ENCODE measurements around the gene ZNF460.
"Not testable (repeated sequence)": the region's sequence is repeated elsewhere in the genome, so short reads cannot be mapped to it uniquely, and the experiment has no call there.

The ZNF460 gene

DNA sequence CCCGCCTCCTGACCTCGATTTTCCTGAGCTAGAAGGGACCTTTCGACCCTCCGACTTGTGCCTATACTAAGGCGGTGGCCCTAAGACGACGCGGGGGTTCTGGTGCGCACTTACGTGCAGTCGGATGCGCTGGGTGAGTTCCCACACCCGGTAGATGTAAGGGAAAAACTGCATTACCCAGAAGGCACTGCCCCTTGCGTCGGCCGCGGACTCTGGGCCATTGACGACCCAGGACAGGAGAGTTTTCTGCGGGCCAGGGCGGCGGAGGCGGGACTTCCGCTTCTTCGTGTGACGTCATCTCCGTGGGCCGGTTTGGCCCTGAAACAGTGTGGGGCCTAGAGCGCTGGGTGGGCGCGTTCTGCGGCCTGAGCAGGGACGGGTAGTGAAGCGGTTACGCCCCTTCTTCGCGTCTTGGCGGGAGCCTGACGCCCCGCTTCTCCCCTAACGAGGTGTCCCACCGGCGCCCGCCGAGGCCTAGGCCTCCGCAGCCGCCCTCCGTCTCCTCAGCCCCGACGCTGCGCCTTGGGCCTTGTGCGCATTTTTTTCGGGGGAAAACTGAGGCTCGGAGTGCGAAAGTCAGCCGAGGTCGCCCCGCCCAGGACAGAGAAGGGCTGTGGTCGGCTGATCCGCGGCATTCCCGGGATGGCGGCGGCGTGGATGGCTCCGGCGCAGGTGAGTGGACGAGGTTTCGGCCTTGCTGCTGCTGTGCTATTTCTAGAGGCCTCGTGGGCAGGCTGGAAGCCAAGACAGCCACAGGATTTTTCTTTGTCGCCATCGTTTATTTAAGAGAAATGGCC, at the start of gene ZNF460:
Gene ZNF460 (plus strand): TSS at position 321 of the 797 bp plus-strand sequence. CDS start 322 bp downstream, at position 643.
- DNase-seq (ENCODE audit: low read depth, low spot score), result peak; percentile 91

DNA sequence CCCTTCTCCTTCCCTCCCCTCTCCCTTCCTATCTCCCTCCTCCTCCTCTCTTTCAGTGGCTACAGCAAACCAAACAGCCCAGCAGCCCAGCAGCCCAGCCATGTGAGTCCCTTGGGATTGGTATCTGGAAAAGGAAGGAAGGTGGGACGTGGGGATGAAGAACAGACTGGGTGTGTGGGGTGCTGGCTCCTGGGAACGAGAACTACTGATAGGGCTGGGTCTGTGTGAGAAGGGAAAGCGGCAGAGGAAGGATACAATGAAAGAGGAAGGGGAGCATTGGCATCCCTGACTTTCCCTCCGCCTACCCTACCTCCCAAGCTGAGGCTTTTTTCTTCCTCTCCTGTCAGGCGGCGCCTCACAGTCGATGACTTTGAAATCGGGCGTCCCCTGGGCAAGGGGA, 48.6 kb upstream of the ZNF460 start:
- no peak for DNase-seq (ENCODE audit: low read depth, low spot score)

DNA sequence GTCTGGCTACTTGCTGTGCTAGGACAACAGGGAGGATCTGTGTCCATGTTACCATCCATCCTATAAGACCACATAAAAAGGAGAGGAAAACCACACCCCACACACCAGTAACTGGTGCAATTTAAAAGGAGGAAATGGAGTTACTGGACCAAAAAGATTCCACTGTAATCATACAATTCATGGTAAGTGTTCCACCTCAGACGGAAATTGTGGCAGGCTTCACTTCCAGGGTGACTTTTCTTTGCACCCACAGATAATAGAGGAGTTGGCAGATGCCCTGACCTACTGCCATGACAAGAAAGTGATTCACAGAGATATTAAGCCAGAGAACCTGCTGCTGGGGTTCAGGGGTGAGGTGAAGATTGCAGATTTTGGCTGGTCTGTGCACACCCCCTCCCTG, 47.1 kb upstream of the ZNF460 start:
- no peak for DNase-seq (ENCODE audit: low read depth, low spot score)

GRCh38 chr19:57239982-57240310, 40.3 kb upstream of the ZNF460 start:
- no peak for DNase-seq (ENCODE audit: low read depth, low spot score)

DNA sequence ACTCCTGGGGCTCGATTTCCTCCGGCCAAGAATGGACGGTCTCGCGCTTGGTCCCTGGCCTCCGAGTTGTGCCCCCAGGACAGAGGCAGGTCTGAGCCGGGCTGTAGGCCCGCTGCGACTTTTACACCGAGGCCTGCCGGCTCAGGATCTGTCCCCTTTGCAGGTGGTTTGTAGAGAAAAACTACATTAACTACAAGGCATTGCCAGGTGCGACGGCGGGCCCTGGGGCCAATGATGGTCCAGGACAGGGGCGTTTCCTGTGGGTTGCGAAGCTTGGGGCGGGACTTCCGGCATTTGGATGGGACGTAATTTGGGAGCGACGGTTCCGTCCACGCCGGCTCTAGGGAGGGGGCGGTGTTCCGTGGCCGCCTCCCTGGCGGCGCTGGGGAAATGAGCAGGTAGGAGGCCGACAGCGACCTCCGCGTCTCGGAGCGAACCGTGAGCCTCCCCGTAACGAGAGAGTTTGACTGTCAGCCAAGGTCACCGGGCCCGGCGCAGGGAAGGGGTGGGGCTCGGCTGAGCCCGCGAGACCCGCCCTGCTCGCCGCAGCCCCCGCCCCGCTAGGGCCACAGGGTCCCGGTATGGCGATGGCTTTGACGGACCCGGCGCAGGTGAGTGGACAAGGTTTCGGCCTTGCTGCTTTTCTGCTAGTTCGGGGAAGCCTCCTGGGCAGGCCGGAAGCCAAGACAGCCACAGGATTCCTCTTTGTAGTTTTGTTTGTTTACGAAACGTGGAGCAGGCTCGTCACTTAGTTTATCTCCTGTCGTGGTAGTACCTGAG, 39.8 kb upstream of the ZNF460 start, which contains the start of gene ZNF805:
Gene ZNF805 (plus strand): TSS at position 322 of the 780 bp plus-strand sequence. CDS start 260 bp downstream, at position 582.
- peak; percentile 92 for DNase-seq (ENCODE audit: low read depth, low spot score)

DNA sequence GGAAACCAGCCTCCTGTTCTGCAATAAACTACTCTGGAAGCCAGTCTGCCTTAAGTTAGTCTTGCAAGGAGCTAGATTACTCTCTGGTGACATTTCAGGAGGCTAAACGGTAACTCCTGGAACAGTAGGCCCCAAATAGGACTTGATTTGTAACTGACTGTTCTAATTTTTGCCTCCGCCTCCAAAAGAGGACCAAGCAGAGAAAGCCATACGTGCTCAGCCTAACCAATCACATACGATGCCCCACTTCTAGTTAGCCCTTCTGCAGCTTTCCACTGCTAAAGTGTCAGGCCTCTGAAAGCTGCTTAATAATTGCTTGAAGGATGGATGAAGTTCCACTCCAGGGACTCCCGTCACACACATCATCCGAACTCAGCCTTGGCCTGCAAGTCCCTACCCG, 39.1 kb upstream of the ZNF460 start:
- no peak for DNase-seq (ENCODE audit: low read depth, low spot score)

- DNase-seq (ENCODE audit: low read depth, low spot score), result no peak
Measured at GRCh38 chr19:57242821-57243220, 37.5 kb upstream of the ZNF460 start.

DNA sequence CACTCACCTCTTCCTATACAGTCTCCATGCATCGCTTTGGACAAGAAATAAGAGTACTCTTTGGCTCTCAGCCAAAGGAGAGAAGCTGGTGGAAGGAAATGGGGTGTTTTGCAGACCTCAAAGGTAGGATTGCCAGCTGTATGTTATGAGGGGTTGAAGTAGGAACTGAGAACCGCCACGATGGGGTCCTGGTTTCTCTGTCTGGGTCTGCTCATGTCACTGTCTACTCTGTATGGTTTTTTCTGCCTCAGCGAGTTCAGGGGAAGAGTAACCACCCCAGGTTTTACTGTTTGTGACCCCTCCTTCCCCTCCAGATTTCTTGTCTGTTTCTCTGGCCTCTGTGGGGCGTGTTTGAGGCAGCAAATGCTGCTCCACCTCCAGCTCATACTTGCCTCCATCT, 35.8 kb upstream of the ZNF460 start:
- no peak for DNase-seq (ENCODE audit: low read depth, low spot score)

DNA sequence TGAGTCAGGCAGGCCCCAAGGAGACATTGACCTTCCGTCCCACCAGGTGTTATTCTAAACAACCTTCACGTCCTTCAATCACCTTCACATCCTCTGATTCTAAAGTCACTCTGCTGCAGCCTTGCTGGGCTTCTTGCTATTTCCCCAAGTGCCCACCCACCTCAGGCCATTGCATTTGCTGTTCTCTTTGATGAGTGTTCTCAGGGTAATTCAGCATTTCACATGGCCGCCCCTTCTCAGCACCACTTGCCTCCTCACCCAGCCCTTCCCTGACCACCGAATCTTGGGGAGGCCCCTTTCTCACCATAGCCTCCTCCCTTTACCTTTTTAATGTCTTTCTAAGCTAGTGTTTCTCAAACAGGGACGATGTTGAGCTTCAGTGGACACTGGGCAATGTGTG, 35.2 kb upstream of the ZNF460 start:
- no peak for DNase-seq (ENCODE audit: low read depth, low spot score)

DNA sequence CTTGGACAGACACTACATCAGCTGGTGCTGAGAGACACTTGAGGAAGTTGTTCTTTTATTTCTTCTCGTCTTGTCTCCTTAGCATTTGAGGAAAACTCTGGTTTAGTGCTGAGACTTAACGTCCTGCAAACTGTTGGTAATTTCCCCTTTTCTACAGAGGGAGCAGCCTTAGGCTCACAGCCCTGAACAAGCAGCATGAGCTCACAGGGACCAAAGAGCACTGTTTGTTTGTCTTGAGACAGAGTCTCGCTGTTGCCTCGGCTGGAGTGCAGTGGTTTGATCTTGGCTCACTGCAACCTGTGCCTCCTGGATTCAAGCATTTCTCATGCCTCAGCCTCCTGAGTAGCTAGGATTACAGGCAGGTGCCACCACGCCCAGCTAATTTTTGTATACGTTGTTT, 34.3 kb upstream of the ZNF460 start:
- DNase-seq (ENCODE audit: low read depth, low spot score), result no peak

DNA sequence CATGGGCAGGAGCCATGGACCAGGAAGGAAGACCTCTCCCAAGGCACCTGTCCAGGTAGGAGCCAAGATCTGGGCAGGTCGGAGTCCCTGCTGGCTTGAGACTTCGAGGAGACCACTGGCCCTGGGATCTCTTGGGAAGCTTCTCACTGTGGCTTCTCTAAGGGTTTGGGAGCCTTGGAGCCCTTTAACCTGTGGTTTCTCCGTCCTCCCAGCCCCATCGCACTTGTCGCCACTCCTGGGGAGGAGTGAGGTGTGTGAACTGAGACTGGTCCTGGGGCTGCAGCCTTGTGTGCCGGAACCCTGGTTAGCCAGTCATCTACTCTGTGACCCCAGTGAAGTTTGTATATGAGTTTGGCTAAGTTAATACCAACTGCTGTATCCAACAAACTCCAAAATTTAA, 31.6 kb upstream of the ZNF460 start:
- no peak for DNase-seq (ENCODE audit: low read depth, low spot score)

- no peak for DNase-seq (ENCODE audit: low read depth, low spot score)
Measured at GRCh38 chr19:57249329-57249728, 31.0 kb upstream of the ZNF460 start.

- DNase-seq (ENCODE audit: low read depth, low spot score), result not testable (repeated sequence)
Measured at GRCh38 chr19:57253767-57254166, 26.5 kb upstream of the ZNF460 start.

- DNase-seq (ENCODE audit: low read depth, low spot score), result no peak
Measured at GRCh38 chr19:57262044-57262443, 18.2 kb upstream of the ZNF460 start.

DNA sequence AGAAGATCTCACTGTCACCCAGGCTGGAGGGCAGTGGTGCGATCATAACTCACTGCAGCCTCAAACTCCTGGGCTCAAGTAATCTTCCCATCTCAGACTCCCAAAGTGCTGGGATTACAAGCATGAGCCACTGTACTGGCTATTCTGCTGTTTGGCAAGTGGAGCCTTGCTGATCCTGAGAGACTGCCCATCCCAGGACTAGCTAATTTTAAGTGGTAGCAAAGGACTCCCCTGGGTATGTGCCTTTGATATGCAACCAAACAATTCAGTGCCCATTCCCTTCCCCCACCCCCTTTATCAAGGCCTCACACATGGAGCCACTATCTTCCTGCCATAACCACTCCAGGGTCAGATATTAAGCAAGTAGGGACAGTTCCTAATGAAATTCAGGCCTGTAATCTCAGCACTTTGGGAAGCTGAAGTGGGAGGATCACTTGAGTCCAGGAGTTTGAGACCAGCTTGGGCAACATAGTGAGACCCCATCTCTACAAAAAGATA, 17.0 kb upstream of the ZNF460 start:
- no peak for DNase-seq (ENCODE audit: low read depth, low spot score)

GRCh38 chr19:57267291-57267690, 13.0 kb upstream of the ZNF460 start:
- DNase-seq (ENCODE audit: low read depth, low spot score), result no peak

GRCh38 chr19:57269515-57270250, 10.6 kb upstream of the ZNF460 start:
- no peak for DNase-seq (ENCODE audit: low read depth, low spot score)

- no peak for DNase-seq (ENCODE audit: low read depth, low spot score)
Measured at GRCh38 chr19:57271280-57271679, 9.0 kb upstream of the ZNF460 start.

- no peak for DNase-seq (ENCODE audit: low read depth, low spot score)
Measured at GRCh38 chr19:57273014-57273413, 7.3 kb upstream of the ZNF460 start.

GRCh38 chr19:57276430-57276829, 3.9 kb upstream of the ZNF460 start:
- DNase-seq (ENCODE audit: low read depth, low spot score), result no peak

GRCh38 chr19:57278481-57278880, 1.8 kb upstream of the ZNF460 start:
- not testable (repeated sequence) for DNase-seq (ENCODE audit: low read depth, low spot score)

All from activated CD4-positive, CD25-positive, alpha-beta regulatory T cell treated with anti-CD3 and anti-CD28 coated beads, Interleukin-2, amount 50 U/mL, for 16 hours (primary cell).